GM19395 (cell line): ENCODE results near the gene NACC1.
A peak's percentile ranks its signal among the peaks of the same experiment; 100 is the strongest.
"Not testable (repeated sequence)": the region's sequence is repeated elsewhere in the genome, so short reads cannot be mapped to it uniquely, and the experiment has no call there.

ENCODE experiments used
- ATAC-seq: cut with Tn5 transposase; IDR thresholded peaks from one replicate; pipeline ENCODE4 v1.9.1; 2021; ENCODE audit warnings: mild to moderate bottlenecking, moderate library complexity; ENCODE audit not compliant: unreplicated experiment

The NACC1 gene

GRCh38 chr19:13160557-13160956, 42.5 kb downstream of the NACC1 start:
- no peak for ATAC-seq

- ATAC-seq = peak; percentile 51
Measured at GRCh38 chr19:13162724-13163608, 44.9 kb downstream of the NACC1 start.

- ATAC-seq = no peak
Measured at GRCh38 chr19:13163609-13164342, 45.7 kb downstream of the NACC1 start.

- ATAC-seq = no peak
Measured at GRCh38 chr19:13164343-13165161, 46.5 kb downstream of the NACC1 start.

GRCh38 chr19:13165162-13165997, 47.3 kb downstream of the NACC1 start:
- no peak for ATAC-seq

GRCh38 chr19:13166151-13166550, 48.1 kb downstream of the NACC1 start:
- not testable (repeated sequence) for ATAC-seq

- no peak for ATAC-seq
Measured at GRCh38 chr19:13169769-13170168, 51.7 kb downstream of the NACC1 start.

GRCh38 chr19:13171146-13171545, 53.1 kb downstream of the NACC1 start:
- no peak for ATAC-seq

- no peak for ATAC-seq
Measured at GRCh38 chr19:13172346-13173138, 54.5 kb downstream of the NACC1 start.

GRCh38 chr19:13173139-13173737, 55.2 kb downstream of the NACC1 start:
- ATAC-seq = no peak

GRCh38 chr19:13176345-13176744, 58.3 kb downstream of the NACC1 start:
- ATAC-seq = no peak

- not testable (repeated sequence) for ATAC-seq
Measured at GRCh38 chr19:13177584-13177983, 59.5 kb downstream of the NACC1 start.

GRCh38 chr19:13178291-13178690, 60.2 kb downstream of the NACC1 start:
- not testable (repeated sequence) for ATAC-seq

GRCh38 chr19:13181747-13182388, 63.8 kb downstream of the NACC1 start:
- no peak for ATAC-seq

GRCh38 chr19:13184926-13185325, 66.9 kb downstream of the NACC1 start:
- ATAC-seq = not testable (repeated sequence)

GRCh38 chr19:13185763-13186657, 67.9 kb downstream of the NACC1 start:
- ATAC-seq = not testable (repeated sequence)

- ATAC-seq = not testable (repeated sequence)
Measured at GRCh38 chr19:13186688-13187087, 68.6 kb downstream of the NACC1 start.
